ENCODE measurements around the gene RPUSD1. TPM values are rescaled to one million over a fixed set of nuclear protein-coding genes. Genes with fewer than 3 reads are reported as not detected.

The RPUSD1 gene
- total RNA-seq, 4 donors from 2014 or later, result 16.1 to 71.4 (median 24.8) TPM

- Histone ChIP-seq H3K4me3 (no peak overlapping the region), H3K9me3 (no peaks in the 10 kb centered on the region), H3K36me3 (no peaks in the 10 kb centered on the region), H3K27me3 (peaks cover 63% of the 10 kb centered on the region), H3K4me1 (no peaks in the 10 kb centered on the region), H3K27ac (no peak overlapping the region)
- WGBS, 2 donors (ENCODE audit: low coverage in 1 of 2), result 69% methylated on average over 19 of the region's 19 CpGs; no CpG with 5 or more reads in 1 of the 2 donors
- no peak for TF ChIP-seq EP300 (IDR thresholded peaks at IDR 0.05; ENCODE audit: low read depth)
- intact Hi-C loops (cut with DNase I; ENCODE audit: low total_unique reads) (no loop called here), in situ Hi-C loops (cut with MboI; ENCODE audit: low pct_ligation_motif_present in 1 of 4, low pct_unique_long_range_greater_than_20kb in 1 of 4, low sequenced_read_pairs in 3 of 4) (loop anchor here in 1 of 4 donors (10.0 kb wide), 1 partner anchor 67 kb away; the partner anchor contains the start of gene METRN)
- DNase-seq, result no peak
These were observed 6.7 kb downstream of the RPUSD1 start for GRCh38 chr16:781346-782010.

GRCh38 chr16:780296-780695 lies 7.9 kb downstream of the RPUSD1 start:
- Histone ChIP-seq H3K27ac (no peak overlapping the region), H3K4me3 (no peak overlapping the region), H3K36me3 (no peaks in the 10 kb centered on the region), H3K27me3 (peaks cover 73% of the 10 kb centered on the region), H3K9me3 (no peaks in the 10 kb centered on the region), H3K4me1 (no peaks in the 10 kb centered on the region)
- in situ Hi-C loops (cut with MboI; ENCODE audit: low pct_ligation_motif_present in 1 of 4, low pct_unique_long_range_greater_than_20kb in 1 of 4, low sequenced_read_pairs in 3 of 4) (loop anchor here in 1 of 4 donors (10.0 kb wide), 1 partner anchor 65 kb away; the partner anchor contains the start of gene METRN), intact Hi-C loops (cut with DNase I; ENCODE audit: low total_unique reads) (no loop called here)
- DNase-seq, result no peak
- no peak for TF ChIP-seq POLR2A (IDR thresholded peaks at IDR 0.05)
- WGBS, 2 donors (ENCODE audit: low coverage in 1 of 2), result 88% methylated on average over 16 of the region's 16 CpGs; no CpG with 5 or more reads in 1 of the 2 donors

GRCh38 chr16:779561-779960 lies 8.6 kb downstream of the RPUSD1 start:
- 70% methylated on average over 11 of the region's 13 CpGs; no CpG with 5 or more reads in 1 of the 2 donors for WGBS, 2 donors (ENCODE audit: low coverage in 1 of 2)

GRCh38 chr16:778909-779527 lies 9.2 kb downstream of the RPUSD1 start:
- Histone ChIP-seq H3K27ac (no peak overlapping the region), H3K4me1 (no peaks in the 10 kb centered on the region), H3K27me3 (peaks cover 83% of the 10 kb centered on the region), H3K9me3 (no peaks in the 10 kb centered on the region), H3K4me3 (no peak overlapping the region), H3K36me3 (no peaks in the 10 kb centered on the region)
- intact Hi-C loops (cut with DNase I; ENCODE audit: low total_unique reads) (no loop called here), in situ Hi-C loops (cut with MboI; ENCODE audit: low pct_ligation_motif_present in 1 of 4, low pct_unique_long_range_greater_than_20kb in 1 of 4, low sequenced_read_pairs in 3 of 4) (no loop called here)
- WGBS, 2 donors (ENCODE audit: low coverage in 1 of 2), result 76 to 90% methylated on average over 3 to 6 of the region's 6 CpGs
- no peak for DNase-seq
- no peak for TF ChIP-seq EP300 (IDR thresholded peaks at IDR 0.05; ENCODE audit: low read depth)

More at GRCh38 chr16:779561-779960, 8.6 kb downstream of the RPUSD1 start:
- no peak for DNase-seq
- in situ Hi-C loops (cut with MboI; ENCODE audit: low pct_ligation_motif_present in 1 of 4, low pct_unique_long_range_greater_than_20kb in 1 of 4, low sequenced_read_pairs in 3 of 4) (no loop called here), intact Hi-C loops (cut with DNase I; ENCODE audit: low total_unique reads) (no loop called here)
- TF ChIP-seq POLR2A (IDR thresholded peaks at IDR 0.05), result no peak
- no peak for TF ChIP-seq CTCF (IDR thresholded peaks at IDR 0.05)
- TF ChIP-seq EP300 (IDR thresholded peaks at IDR 0.05; ENCODE audit: low read depth), result no peak
- TF ChIP-seq POLR2AphosphoS5 (IDR thresholded peaks at IDR 0.05), result no peak
- Histone ChIP-seq H3K4me3 (no peak overlapping the region), H3K4me1 (no peaks in the 10 kb centered on the region), H3K27ac (no peak overlapping the region), H3K36me3 (no peaks in the 10 kb centered on the region), H3K27me3 (peaks cover 78% of the 10 kb centered on the region), H3K9me3 (no peaks in the 10 kb centered on the region)

GRCh38 chr16:778447-778846 lies 9.7 kb downstream of the RPUSD1 start:
- in situ Hi-C loops (cut with MboI; ENCODE audit: low pct_ligation_motif_present in 1 of 4, low pct_unique_long_range_greater_than_20kb in 1 of 4, low sequenced_read_pairs in 3 of 4), result no loop called here
- WGBS, 2 donors (ENCODE audit: low coverage in 1 of 2), result 71% methylated on average over 11 of the region's 11 CpGs; no CpG with 5 or more reads in 1 of the 2 donors
- Histone ChIP-seq H3K27me3 (peaks cover 80% of the 10 kb centered on the region), H3K4me1 (no peaks in the 10 kb centered on the region), H3K9me3 (no peaks in the 10 kb centered on the region), H3K27ac (no peak overlapping the region), H3K36me3 (no peaks in the 10 kb centered on the region), H3K4me3 (no peak overlapping the region)
- no peak for TF ChIP-seq POLR2AphosphoS5 (IDR thresholded peaks at IDR 0.05)
- TF ChIP-seq POLR2A (IDR thresholded peaks at IDR 0.05), result no peak
- TF ChIP-seq EP300 (IDR thresholded peaks at IDR 0.05; ENCODE audit: low read depth), result no peak
- TF ChIP-seq CTCF (IDR thresholded peaks at IDR 0.05), result no peak
- no peak for DNase-seq
- intact Hi-C loops (cut with DNase I; ENCODE audit: low total_unique reads), result no loop called here

All from transverse colon (tissue), 4 donors.